IMR-90 (cell line): Measurements from ENCODE around the gene SLC8A1. TPM values are rescaled to one million over a fixed set of nuclear protein-coding genes. Genes with fewer than 3 reads are reported as not detected.

Source experiments
- ATAC-seq: fragments of 200-7000 bp; cut with Tn5 transposase; 2 replicates; pipeline ENCODE4 v1.9.1; 2020; ENCODE audit warnings: low read depth, mild to moderate bottlenecking, moderate library complexity
- BruUV-seq: library from RNA; stranded (reverse); fragments of 400-500 nt; replicated peaks from 2 replicates; lab custom pipeline; 2021; lab: Mats Ljungman, UMichigan
- CTCF ChIA-PET: fragments of 300-600 bp; formaldehyde crosslinking; extraction: SDS; loops from one replicate; lab custom pipeline; 2021; ENCODE audit warnings: antibody characterized with exemption; lab: Yijun Ruan, JAX
- POLR2A ChIA-PET: fragments of 300-600 bp; sonication (Branson Sonifier 250); formaldehyde crosslinking; loops from one replicate; lab custom pipeline; 2022; ENCODE audit warnings: antibody characterized with exemption; ENCODE audit not compliant: unreplicated experiment; lab: Charles Lee
- DNase-seq: peaks from one replicate; pipeline ENCODE4 v3.0.0; 2013
- H2AFZ ChIP-seq: replicated peaks from 2 replicates; pipeline ENCODE3; 2013; ENCODE audit warnings: low read length, mild to moderate bottlenecking; ENCODE audit not compliant: poor library complexity
- H2AK5ac ChIP-seq: 2 replicates; pipeline ENCODE4 v1.6.1; 2013; ENCODE audit warnings: low read depth, low read length, inconsistent platforms
- H2AK9ac ChIP-seq: replicated peaks from 2 replicates; pipeline ENCODE3; 2013; ENCODE audit warnings: mild to moderate bottlenecking, low read depth, low read length, moderate library complexity; ENCODE audit not compliant: poor library complexity
- H2BK120ac ChIP-seq: 2 replicates; pipeline ENCODE4 v1.6.1; 2013; ENCODE audit warnings: low read depth, low read length, inconsistent platforms
- H2BK15ac ChIP-seq: 3 replicates; pipeline ENCODE4 v1.6.1; 2013; ENCODE audit warnings: low read depth, low read length, inconsistent platforms
- H2BK20ac ChIP-seq: 2 replicates; pipeline ENCODE4 v1.6.1; 2013; ENCODE audit warnings: low read depth, mild to moderate bottlenecking, inconsistent platforms, low read length, moderate library complexity
- H2BK5ac ChIP-seq: 2 replicates; pipeline ENCODE4 v1.6.1; 2013; ENCODE audit warnings: mild to moderate bottlenecking, low read depth, low read length, inconsistent platforms; ENCODE audit not compliant: poor library complexity, severe bottlenecking
- H3K14ac ChIP-seq: replicated peaks from 2 replicates; pipeline ENCODE4 v1.6.1; 2013; ENCODE audit warnings: low read depth, low read length, inconsistent platforms
- H3K18ac ChIP-seq: 2 replicates; pipeline ENCODE4 v1.6.1; 2013; ENCODE audit warnings: low read depth, low read length, control low read depth
- H3K23ac ChIP-seq: 2 replicates; pipeline ENCODE4 v1.6.1; 2013; ENCODE audit warnings: low read depth, low read length, inconsistent platforms
- H3K27ac ChIP-seq: 2 replicates; pipeline ENCODE4 v1.5.1; 2013; ENCODE audit warnings: mild to moderate bottlenecking, control low read depth, low read length; ENCODE audit not compliant: insufficient read depth
- H3K27me3 ChIP-seq: 2 replicates; pipeline ENCODE4 v1.6.1; 2013; ENCODE audit warnings: low read length; ENCODE audit not compliant: control insufficient read depth, insufficient read depth
- H3K36me3 ChIP-seq: 2 replicates; pipeline ENCODE4 v1.6.1; 2013; ENCODE audit warnings: low read length, mixed read lengths; ENCODE audit not compliant: control insufficient read depth, insufficient read depth
- H3K4ac ChIP-seq: 2 replicates; pipeline ENCODE4 v1.6.1; 2013; ENCODE audit warnings: low read depth, low read length, inconsistent platforms
- H3K4me1 ChIP-seq: 2 replicates; pipeline ENCODE4 v1.6.1; 2013; ENCODE audit warnings: low read length, mixed read lengths; ENCODE audit not compliant: control insufficient read depth, insufficient read depth
- H3K4me2 ChIP-seq: 2 replicates; pipeline ENCODE4 v1.6.1; 2013; ENCODE audit warnings: low read depth, mild to moderate bottlenecking, control low read depth, low read length, moderate library complexity
- H3K4me3 ChIP-seq: 2 replicates; pipeline ENCODE4 v1.5.1; 2013; ENCODE audit warnings: low read depth, mild to moderate bottlenecking, control low read depth, low read length, moderate library complexity; ENCODE audit not compliant: insufficient read depth
- H3K56ac ChIP-seq: 2 replicates; pipeline ENCODE4 v1.6.1; 2013; ENCODE audit warnings: low read length, inconsistent platforms; ENCODE audit not compliant: insufficient read depth; ENCODE audit errors: extremely low read depth
- H3K79me1 ChIP-seq, 2 experiments: 2 replicates each; pipeline ENCODE4 v1.6.1; 2013; ENCODE audit warnings: low read length in 2 of 2, inconsistent platforms in 1 of 2, low read depth in 1 of 2
- H3K9ac ChIP-seq: 2 replicates; pipeline ENCODE4 v1.6.1; 2013; ENCODE audit warnings: low read depth, low read length, control low read depth
- H3K9me1 ChIP-seq: 2 replicates; pipeline ENCODE4 v1.6.1; 2013; ENCODE audit warnings: low read length, inconsistent platforms; ENCODE audit not compliant: insufficient read depth
- H3K9me3 ChIP-seq: 2 replicates; pipeline ENCODE4 v1.6.1; 2013; ENCODE audit warnings: low read length; ENCODE audit not compliant: control insufficient read depth, insufficient read depth
- H4K20me1 ChIP-seq: 2 replicates; pipeline ENCODE4 v1.6.1; 2013; ENCODE audit warnings: low read length, inconsistent platforms; ENCODE audit not compliant: insufficient read depth
- H4K5ac ChIP-seq: 2 replicates; pipeline ENCODE4 v1.6.1; 2013; ENCODE audit warnings: mild to moderate bottlenecking, low read depth, low read length, control low read depth
- H4K8ac ChIP-seq, 2 experiments: 2 replicates each; pipeline ENCODE4 v1.6.1; 2013; ENCODE audit warnings: low read depth in 2 of 2, low read length in 2 of 2, control low read depth in 1 of 2, inconsistent platforms in 1 of 2
- H4K91ac ChIP-seq: 2 replicates; pipeline ENCODE4 v1.6.1; 2013; ENCODE audit warnings: low read depth, low read length, inconsistent platforms; ENCODE audit not compliant: insufficient read depth
- BHLHE40 ChIP-seq: fragments of 150-350 bp; IDR thresholded peaks from 2 replicates; pipeline ENCODE4 v1.6.1; 2016; ENCODE audit warnings: mild to moderate bottlenecking, low read depth, low read length
- CHD1 ChIP-seq: IDR thresholded peaks from 2 replicates; pipeline ENCODE4 v1.6.1; 2012; ENCODE audit warnings: low read depth, low read length, improper control_type of control experiment
- MXI1 ChIP-seq: IDR thresholded peaks from 2 replicates; pipeline ENCODE4 v1.6.1; 2012; ENCODE audit warnings: low read depth, mild to moderate bottlenecking, low read length, moderate library complexity, borderline replicate concordance
- NFE2L2 ChIP-seq: fragments of 150-350 bp; IDR thresholded peaks from 2 replicates; pipeline ENCODE4 v1.6.1; 2016; ENCODE audit warnings: low read depth, mild to moderate bottlenecking, low read length
- RFX5 ChIP-seq: IDR thresholded peaks from 2 replicates; pipeline ENCODE4 v1.8.0; 2012; ENCODE audit warnings: low read depth, mild to moderate bottlenecking, low read length, moderate library complexity
- WGBS, 2 experiments: methylation state at CpG; one replicate each; pipeline versions ENCODE4 v1.1.5 to v1.1.7; 2013; ENCODE audit warnings: missing lambda C conversion rate in 2 of 2; ENCODE audit not compliant: insufficient read length in 1 of 2; ENCODE audit errors: extremely low coverage in 2 of 2; 5-methylcytosine and 5-hydroxymethylcytosine counted together
- dilution Hi-C: fragments of 300-500 bp; cut with HindIII; formaldehyde crosslinking; loops from one replicate; pipeline ENCODE4 v1.14.3; 2018; ENCODE audit warnings: low sequenced_read_pairs; ENCODE audit not compliant: unreplicated experiment
- in situ Hi-C: fragments of 300-500 bp; cut with MboI; formaldehyde crosslinking; loops from 3 replicates; pipeline ENCODE4 v1.14.3; 2019; ENCODE audit warnings: low sequenced_read_pairs, inconsistent platforms, mixed read lengths
- intact Hi-C: fragments of 100-400 bp; cut with micrococcal nuclease; formaldehyde crosslinking; loops from 2 replicates; pipeline ENCODE4 v1.10.0; 2022
- polyA plus RNA-seq, 3 experiments: library from polyadenylated mRNA; depleted of rRNA; stranded (reverse); fragments of >200 nt; gene quantifications; 2 replicates each; pipeline ENCODE4 v1.2.3, GENCODE V29; 2012; ENCODE audit warnings: low replicate concordance in 1 of 3
- total RNA-seq: library from RNA; depleted of rRNA; stranded (reverse); fragments of >200 nt; gene quantifications from 2 replicates; pipeline ENCODE4 v1.2.3, GENCODE V29; 2012

Gene SLC8A1
- total and polyA plus RNA-seq, 2 of the 4 experiments (the other 2 are of a cell fraction): 7.7 to 57.0 TPM

DNA sequence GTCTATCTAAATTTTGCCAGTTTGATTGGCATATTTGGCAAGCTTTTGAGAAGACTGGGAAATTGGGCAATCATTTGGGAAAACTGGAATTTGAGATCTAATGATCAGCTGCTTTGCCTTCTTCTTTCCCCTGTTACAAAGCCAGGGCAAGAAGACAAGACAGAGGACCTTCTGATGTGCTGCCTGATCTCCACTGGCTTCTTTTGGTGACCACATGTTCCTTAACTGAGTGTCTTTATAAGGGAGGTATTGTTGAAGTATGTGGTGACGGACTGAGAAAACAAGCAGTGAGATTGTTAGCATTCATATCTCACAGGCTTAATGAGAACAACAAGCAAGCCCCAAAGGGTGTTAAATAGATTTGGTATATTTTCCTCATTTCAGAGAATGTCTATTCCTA lies 175.8 kb downstream of the SLC8A1 start:
- Histone ChIP-seq H2AK5ac (no peak overlapping the region), H3K9me1 (peaks cover under 1% of the 10 kb centered on the region; the same call in 1 of the 2 replicates), H2BK20ac (peak overlapping the region; percentile 4; the same call in 1 of the 2 replicates), H3K9ac (no peak overlapping the region), H4K5ac (peak overlapping the region; percentile 6; the same call in 1 of the 2 replicates), H3K18ac (peak overlapping the region; percentile 24; the same call in 1 of the 2 replicates), H3K23ac (peak overlapping the region; percentile 1; the same call in 1 of the 2 replicates), H3K56ac (no peak overlapping the region), H2AK9ac (no peak overlapping the region), H2BK5ac (no peak overlapping the region), H3K27ac (no peak overlapping the region), H2BK15ac (peak overlapping the region; percentile 53; the same call in 1 of the 3 replicates), H3K27me3 (no peaks in the 10 kb centered on the region), H3K9me3 (no peaks in the 10 kb centered on the region), H3K4me1 (peaks cover 18% of the 10 kb centered on the region), H3K36me3 (no peaks in the 10 kb centered on the region), H2BK120ac (no peak overlapping the region), H2AFZ (no peak overlapping the region), H3K4me3 (no peak overlapping the region), H4K91ac (no peak overlapping the region), H4K20me1 (no peaks in the 10 kb centered on the region), H3K14ac (no peak overlapping the region), H3K4ac (no peak overlapping the region), H3K79me1 (peaks cover 15 to 21% of the 10 kb centered on the region in 2 experiments), H4K8ac (no peak overlapping the region; a peak in 1 of 4 replicates), H3K4me2 (no peak overlapping the region)
- ATAC-seq (no peak), DNase-seq (no peak)
- TF ChIP-seq BHLHE40: no peak
- TF ChIP-seq RFX5: no peak
- no peak for TF ChIP-seq NFE2L2
- TF ChIP-seq MXI1: no peak
- no peak for TF ChIP-seq CHD1
- intact Hi-C loops: no loop called here
- POLR2A ChIA-PET: interaction anchor here (0.6 kb wide), 1 partner anchor 11 kb away, joined by 5 read pairs; no protein-coding TSS in a partner anchor
- in situ Hi-C loops: no loop called here
- dilution Hi-C loops: no loop called here
- WGBS, 2 experiments: no CpG with 5 or more reads among the region's 1 CpG
- CTCF ChIA-PET: interaction anchor here (0.8 to 0.9 kb wide), 2 partner anchors 20 to 21 kb away, joined by 3 read pairs; no protein-coding TSS in a partner anchor
- BruUV-seq: no TSS peak
